Urinary bladder (tissue), 4 donors: ENCODE data around the gene MARK4. TPM values are rescaled to one million over a fixed set of nuclear protein-coding genes. Genes with fewer than 3 reads are reported as not detected.

ENCODE experiments used
- DNase-seq: peaks from one replicate; pipeline ENCODE4 v3.0.0-alpha.2; 2015; ENCODE audit errors: extremely low spot score
- H3K27ac ChIP-seq: one replicate; pipeline ENCODE4 v1.5.1; 2013; ENCODE audit warnings: low read depth, mild to moderate bottlenecking, moderate library complexity
- H3K36me3 ChIP-seq: one replicate; pipeline ENCODE4 v1.6.1; 2013; ENCODE audit warnings: mild to moderate bottlenecking, moderate library complexity; ENCODE audit not compliant: insufficient read depth
- H3K4me1 ChIP-seq: one replicate; pipeline ENCODE4 v1.6.1; 2013; ENCODE audit warnings: mild to moderate bottlenecking, moderate library complexity; ENCODE audit not compliant: insufficient read depth
- H3K4me3 ChIP-seq: one replicate; pipeline ENCODE4 v1.5.1; 2013; ENCODE audit warnings: low read depth, low read length
- WGBS: extraction: QIAGEN DNeasy Blood & Tissue Kit; methylation state at CpG from one replicate; pipeline ENCODE4 v1.1.7; 2013; 5-methylcytosine and 5-hydroxymethylcytosine counted together
- polyA plus RNA-seq: library from polyadenylated mRNA; stranded (reverse); fragments of 200-250 nt; gene quantifications from one replicate; pipeline ENCODE4 v1.2.3, GENCODE V29; 2013
- total RNA-seq: library from RNA; depleted of rRNA; stranded (reverse); fragments of >200 nt; gene quantifications from one replicate; pipeline ENCODE4 v1.2.3, GENCODE V29; 2014
- donor health status: healthy with polysubstance abuse.
- donor health status: healthy.

MARK4 gene
- total and polyA plus RNA-seq, 2 donors: 14.8 to 34.4 TPM

GRCh38 chr19:45271098-45271734 is 20.1 kb downstream of the MARK4 start:
- peaks cover 4% of the 10 kb centered on the region for H3K36me3 ChIP-seq
- no peak for DNase-seq
- WGBS: 77% methylated on average over 21 of the region's 21 CpGs
- H3K4me1 ChIP-seq: no peaks in the 10 kb centered on the region
- H3K27ac ChIP-seq: no peak overlapping the region
- no peak overlapping the region for H3K4me3 ChIP-seq

- H3K4me1 ChIP-seq: no peaks in the 10 kb centered on the region
- no peak for DNase-seq
- H3K36me3 ChIP-seq: peaks cover 4% of the 10 kb centered on the region
- H3K4me3 ChIP-seq: no peak overlapping the region
- WGBS: 76% methylated on average over 7 of the region's 7 CpGs
- H3K27ac ChIP-seq: no peak overlapping the region
Observed at GRCh38 chr19:45271735-45272108, 20.7 kb downstream of the MARK4 start.

DNA sequence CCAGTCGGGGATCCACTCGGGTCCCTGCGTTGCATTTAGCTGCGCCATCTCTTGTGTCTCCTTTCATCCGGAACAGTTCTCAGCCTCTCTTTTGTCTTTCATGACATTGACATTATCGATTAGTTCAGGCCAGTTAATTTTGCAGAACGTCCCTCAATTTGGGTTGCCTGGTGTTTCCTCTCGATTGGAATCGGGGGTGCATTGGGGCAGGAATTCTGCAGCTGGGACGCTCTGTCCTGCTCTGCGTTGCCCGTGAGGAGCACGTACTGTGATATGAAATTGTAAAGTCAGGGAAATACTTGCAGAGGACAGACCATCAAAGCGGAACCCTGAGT is 22.4 kb downstream of the MARK4 start:
- no peaks in the 10 kb centered on the region for H3K4me1 ChIP-seq
- no peak overlapping the region for H3K4me3 ChIP-seq
- WGBS: 87% methylated on average over 14 of the region's 14 CpGs
- H3K36me3 ChIP-seq: peaks cover 9% of the 10 kb centered on the region
- DNase-seq: no peak
- H3K27ac ChIP-seq: no peak overlapping the region

DNA sequence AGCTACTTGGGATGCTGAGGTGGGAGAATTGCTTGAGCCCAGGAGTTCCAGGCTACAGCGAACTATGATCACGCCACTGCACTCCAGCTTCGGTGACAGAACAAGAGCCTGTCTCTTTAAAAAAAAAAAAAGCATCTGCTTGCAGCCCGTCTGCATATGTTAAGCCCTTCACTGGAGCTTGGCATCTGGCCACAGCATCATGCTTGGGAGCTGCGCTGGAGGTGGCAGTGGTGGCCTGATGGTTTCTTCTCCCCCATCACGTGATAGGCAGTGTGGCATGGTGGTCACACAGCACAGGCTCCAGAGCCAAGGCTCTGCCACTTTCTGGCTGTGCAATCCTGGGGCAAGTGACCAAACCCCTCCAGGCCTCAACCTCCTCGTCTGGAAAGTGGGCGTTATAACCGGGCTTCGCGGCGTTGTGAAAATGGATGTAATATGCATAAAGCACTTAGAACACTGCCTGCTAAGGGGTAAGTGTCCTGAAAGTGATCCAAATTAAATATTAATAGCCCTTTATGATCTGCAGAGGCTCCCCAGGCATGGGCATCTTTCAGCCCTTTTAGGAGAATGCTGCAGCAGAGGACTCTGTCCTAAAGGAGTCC is 24.4 kb downstream of the MARK4 start:
- Histone ChIP-seq H3K4me3 (no peak overlapping the region), H3K27ac (no peak overlapping the region), H3K36me3 (peaks cover 9% of the 10 kb centered on the region), H3K4me1 (no peaks in the 10 kb centered on the region)
- no peak for DNase-seq
- 66% methylated on average over 12 of the region's 12 CpGs for WGBS

GRCh38 chr19:45276284-45276687 is 25.2 kb downstream of the MARK4 start:
- H3K4me3 ChIP-seq: no peak overlapping the region
- no peak overlapping the region for H3K27ac ChIP-seq
- WGBS: 49% methylated on average over 7 of the region's 7 CpGs

GRCh38 chr19:45278087-45278486 is 27.0 kb downstream of the MARK4 start:
- peaks cover 5% of the 10 kb centered on the region for H3K36me3 ChIP-seq
- DNase-seq: no peak
- WGBS: 88% methylated on average over 10 of the region's 10 CpGs
- H3K4me1 ChIP-seq: no peaks in the 10 kb centered on the region
- H3K4me3 ChIP-seq: no peak overlapping the region
- H3K27ac ChIP-seq: no peak overlapping the region

More at GRCh38 chr19:45276284-45276687, 25.2 kb downstream of the MARK4 start:
- peaks cover 9% of the 10 kb centered on the region for H3K36me3 ChIP-seq
- peak; percentile 26 for DNase-seq
- H3K4me1 ChIP-seq: no peaks in the 10 kb centered on the region

GRCh38 chr19:45279587-45280192 is 28.6 kb downstream of the MARK4 start:
- WGBS: 90% methylated on average over 3 of the region's 3 CpGs
- Histone ChIP-seq H3K4me1 (no peaks in the 10 kb centered on the region), H3K4me3 (no peak overlapping the region), H3K36me3 (peaks cover 5% of the 10 kb centered on the region), H3K27ac (no peak overlapping the region)
- DNase-seq: no peak

GRCh38 chr19:45280471-45280961 is 29.4 kb downstream of the MARK4 start:
- Histone ChIP-seq H3K27ac (no peak overlapping the region), H3K4me3 (no peak overlapping the region), H3K4me1 (no peaks in the 10 kb centered on the region), H3K36me3 (peaks cover 5% of the 10 kb centered on the region)
- DNase-seq: no peak
- 86% methylated on average over 19 of the region's 19 CpGs for WGBS

- H3K27ac ChIP-seq: no peak overlapping the region
- no peaks in the 10 kb centered on the region for H3K36me3 ChIP-seq
- WGBS: 71% methylated on average over 7 of the region's 7 CpGs
- no peaks in the 10 kb centered on the region for H3K4me1 ChIP-seq
- DNase-seq: no peak
- H3K4me3 ChIP-seq: no peak overlapping the region
Observed at GRCh38 chr19:45283443-45284033, 32.5 kb downstream of the MARK4 start.

DNA sequence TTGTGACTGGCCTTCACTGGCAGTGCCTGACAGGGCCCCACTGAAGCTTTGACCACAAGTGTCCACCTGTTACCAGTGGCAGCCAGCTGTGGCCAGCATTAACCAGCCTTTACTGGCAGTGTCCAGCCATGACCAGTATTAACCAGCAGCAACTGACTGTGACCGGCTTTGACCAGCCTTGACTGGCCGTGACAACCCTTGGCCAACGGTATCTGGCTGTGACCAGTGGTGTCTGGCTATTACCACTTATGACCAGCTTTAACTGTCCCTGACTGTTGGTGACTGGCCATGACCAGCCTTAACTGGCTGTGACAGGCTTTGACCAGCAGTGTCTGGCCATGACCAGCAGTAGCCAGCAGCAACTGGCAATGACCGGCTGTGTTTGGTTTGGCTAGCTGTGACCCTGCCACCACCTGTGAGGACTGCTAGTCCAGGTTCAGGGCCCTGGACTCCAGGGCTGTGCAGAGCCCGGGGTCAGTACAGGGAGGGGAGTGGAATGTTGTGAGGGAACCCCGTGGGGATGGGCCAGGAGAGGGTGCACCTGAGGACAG is 39.4 kb downstream of the MARK4 start:
- H3K36me3 ChIP-seq: peaks cover 4% of the 10 kb centered on the region
- no peak for DNase-seq
- H3K27ac ChIP-seq: no peak overlapping the region
- H3K4me1 ChIP-seq: no peaks in the 10 kb centered on the region
- H3K4me3 ChIP-seq: no peak overlapping the region
- WGBS: 97% methylated on average over 6 of the region's 6 CpGs

DNA sequence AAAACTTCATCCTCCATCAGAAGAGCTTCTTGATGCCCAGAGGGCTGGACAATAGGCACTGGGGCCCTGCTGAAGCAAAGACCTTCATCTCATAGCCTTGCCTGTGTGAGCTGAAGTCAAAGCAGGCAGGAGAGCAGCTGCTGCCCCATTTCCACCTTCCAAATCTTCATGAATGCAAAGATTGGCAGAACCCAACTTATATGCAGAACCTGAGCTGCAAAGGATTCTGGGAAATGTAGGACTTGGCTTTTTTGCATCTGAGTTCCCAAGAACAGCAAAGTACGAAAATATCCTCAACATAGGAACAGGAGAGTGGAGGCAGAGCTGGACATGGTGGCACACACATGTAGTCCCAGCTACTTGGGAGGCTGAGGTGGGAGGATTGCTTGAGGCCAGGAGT is 40.8 kb downstream of the MARK4 start:
- no peak for DNase-seq
- Histone ChIP-seq H3K4me1 (no peaks in the 10 kb centered on the region), H3K27ac (no peak overlapping the region), H3K4me3 (no peak overlapping the region), H3K36me3 (peaks cover 4% of the 10 kb centered on the region)
- 96% methylated on average over 1 of the region's 1 CpG for WGBS

DNA sequence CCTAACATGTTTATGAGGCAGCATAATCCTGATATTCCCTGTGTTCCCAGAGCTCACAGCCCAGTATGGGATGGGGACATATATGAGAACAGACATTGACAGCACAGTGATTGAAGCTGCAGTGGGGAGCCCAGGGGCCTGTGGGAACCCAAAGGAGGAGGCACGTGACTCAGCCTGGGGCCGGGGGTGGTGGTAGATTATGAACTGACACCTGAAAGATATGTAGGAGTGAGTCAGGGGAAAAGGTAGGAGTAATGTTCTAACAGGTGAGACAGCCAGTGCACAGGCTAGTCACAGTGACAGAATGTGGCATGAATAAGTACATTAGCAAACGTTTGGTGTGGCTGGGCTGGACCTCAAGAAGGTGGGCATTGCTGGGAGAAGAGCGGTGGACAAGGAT is 42.6 kb downstream of the MARK4 start:
- no peak overlapping the region for H3K27ac ChIP-seq
- H3K4me3 ChIP-seq: no peak overlapping the region
- no peak for DNase-seq
- 88% methylated on average over 4 of the region's 4 CpGs for WGBS
- H3K4me1 ChIP-seq: no peaks in the 10 kb centered on the region
- peaks cover 4% of the 10 kb centered on the region for H3K36me3 ChIP-seq

DNA sequence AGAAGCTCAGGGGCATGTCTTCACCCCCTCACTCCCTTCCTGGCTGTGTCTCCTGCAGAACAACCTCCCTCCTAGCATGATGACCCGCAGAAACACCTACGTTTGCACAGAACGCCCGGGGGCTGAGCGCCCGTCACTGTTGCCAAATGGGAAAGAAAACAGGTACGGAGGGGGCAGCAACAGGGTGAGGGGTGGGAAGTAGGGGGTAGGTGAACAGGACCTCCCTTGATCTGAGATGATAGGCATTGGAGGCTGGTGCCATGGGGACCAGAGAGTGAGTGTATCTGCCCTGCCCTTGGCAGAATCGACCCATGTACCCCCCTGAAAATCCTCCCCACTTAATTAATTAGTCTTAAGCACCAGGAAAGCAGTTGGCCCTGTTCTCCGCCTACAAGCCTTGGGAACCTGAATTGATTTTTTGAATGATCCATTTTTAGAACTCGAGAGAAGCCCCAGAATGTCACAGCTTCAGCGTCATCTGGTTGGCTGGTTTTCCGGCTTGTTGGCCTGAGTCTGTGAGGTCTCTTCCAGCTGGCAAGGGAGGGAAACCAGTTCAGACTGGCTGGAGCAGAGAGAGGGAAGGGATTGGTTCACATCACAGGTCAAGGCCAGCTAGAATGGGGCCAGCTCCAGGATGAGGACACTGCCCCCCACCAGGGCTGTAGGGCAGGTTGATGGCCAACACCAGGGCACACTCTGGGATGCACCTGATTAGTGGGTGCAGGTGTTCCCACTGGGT is 43.4 kb downstream of the MARK4 start:
- Histone ChIP-seq H3K4me3 (no peak overlapping the region), H3K27ac (no peak overlapping the region), H3K36me3 (peaks cover 4% of the 10 kb centered on the region), H3K4me1 (no peaks in the 10 kb centered on the region)
- DNase-seq: no peak
- 71% methylated on average over 12 of the region's 12 CpGs for WGBS
